ENCODE results near the gene KLHL28. TPM values are rescaled to one million over a fixed set of nuclear protein-coding genes. Genes with fewer than 3 reads are reported as not detected.

The KLHL28 gene
- total RNA-seq, 1 donor from 2014 or later: 15.8 TPM

DNA sequence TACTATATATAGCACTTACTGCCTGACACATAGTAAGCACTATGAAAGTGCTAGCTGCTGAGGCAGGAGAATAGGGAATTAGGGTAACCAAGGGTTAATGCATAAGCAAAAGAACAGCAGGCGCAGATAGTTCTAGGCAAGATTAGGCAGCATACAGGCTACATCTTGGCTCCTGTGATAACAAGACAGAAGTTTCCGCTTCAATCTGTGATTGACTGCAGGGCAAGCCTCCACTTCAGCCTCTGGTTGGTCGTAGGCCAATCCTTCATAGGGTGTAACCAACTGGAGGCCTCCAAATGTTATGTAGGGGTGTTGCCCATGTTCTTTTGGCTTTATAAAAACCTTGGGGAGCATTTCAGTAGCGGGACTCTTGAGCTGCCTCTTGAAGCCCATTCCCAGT is 46.9 kb downstream of the KLHL28 start:
- DNase-seq (ENCODE audit: low read depth, low spot score): no peak
- TF ChIP-seq, protein P1, sequence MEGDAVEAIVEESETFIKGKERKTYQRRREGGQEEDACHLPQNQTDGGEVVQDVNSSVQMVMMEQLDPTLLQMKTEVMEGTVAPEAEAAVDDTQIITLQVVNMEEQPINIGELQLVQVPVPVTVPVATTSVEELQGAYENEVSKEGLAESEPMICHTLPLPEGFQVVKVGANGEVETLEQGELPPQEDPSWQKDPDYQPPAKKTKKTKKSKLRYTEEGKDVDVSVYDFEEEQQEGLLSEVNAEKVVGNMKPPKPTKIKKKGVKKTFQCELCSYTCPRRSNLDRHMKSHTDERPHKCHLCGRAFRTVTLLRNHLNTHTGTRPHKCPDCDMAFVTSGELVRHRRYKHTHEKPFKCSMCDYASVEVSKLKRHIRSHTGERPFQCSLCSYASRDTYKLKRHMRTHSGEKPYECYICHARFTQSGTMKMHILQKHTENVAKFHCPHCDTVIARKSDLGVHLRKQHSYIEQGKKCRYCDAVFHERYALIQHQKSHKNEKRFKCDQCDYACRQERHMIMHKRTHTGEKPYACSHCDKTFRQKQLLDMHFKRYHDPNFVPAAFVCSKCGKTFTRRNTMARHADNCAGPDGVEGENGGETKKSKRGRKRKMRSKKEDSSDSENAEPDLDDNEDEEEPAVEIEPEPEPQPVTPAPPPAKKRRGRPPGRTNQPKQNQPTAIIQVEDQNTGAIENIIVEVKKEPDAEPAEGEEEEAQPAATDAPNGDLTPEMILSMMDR (conservative IDR thresholded peaks at IDR 0.05): no peak
- no peaks in the 10 kb centered on the region for H3K27me3 Mint-ChIP-seq (ENCODE audit: low read depth)
- no peaks in the 10 kb centered on the region for H3K4me1 Mint-ChIP-seq
- H3K36me3 Mint-ChIP-seq (ENCODE audit: low read depth): no peaks in the 10 kb centered on the region
- H3K4me3 Mint-ChIP-seq: no peak overlapping the region
- no peak overlapping the region for H3K27ac Mint-ChIP-seq (ENCODE audit: unreplicated experiment)
- H3K9me3 Mint-ChIP-seq: no peaks in the 10 kb centered on the region

DNA sequence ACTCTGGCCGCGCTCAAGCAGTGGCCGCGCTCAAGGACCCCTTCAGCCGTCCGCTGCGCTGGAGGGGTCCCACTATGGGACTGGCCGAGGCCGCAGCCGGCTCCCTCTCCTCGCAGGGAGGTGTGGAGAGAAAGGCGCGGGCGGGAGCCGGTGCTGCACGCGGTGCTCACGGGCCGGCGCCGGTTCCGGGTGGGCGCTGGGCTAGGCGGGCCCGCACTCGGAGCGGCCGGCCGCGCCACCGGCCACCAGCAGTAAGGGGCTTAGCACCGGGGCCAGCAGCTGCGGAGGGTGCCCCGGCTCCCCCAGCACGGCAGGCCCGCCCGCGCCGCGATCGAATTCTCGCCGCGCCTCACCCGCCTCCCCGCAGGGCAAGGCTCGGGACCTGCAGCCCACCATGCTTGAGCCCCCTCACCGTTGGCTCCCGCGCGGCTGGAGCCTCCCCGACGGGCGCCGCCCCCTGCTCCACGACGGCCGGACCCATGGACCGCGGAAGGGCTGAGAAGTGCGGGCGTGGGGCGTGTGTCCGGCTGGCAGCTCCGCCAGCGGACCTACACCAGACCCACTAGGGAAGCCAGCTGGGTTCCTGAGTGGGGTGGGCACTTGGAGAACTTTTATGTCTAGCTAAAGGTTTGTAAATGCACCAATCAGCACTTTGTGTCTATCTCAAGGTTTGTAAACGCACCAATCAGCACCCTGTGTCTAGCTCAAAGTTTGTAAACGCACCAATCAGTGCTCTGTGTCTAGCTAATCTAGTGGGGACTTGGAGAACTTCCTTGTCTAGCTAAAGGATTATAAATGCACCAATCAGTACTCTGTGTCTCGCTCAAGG is 49.5 kb downstream of the KLHL28 start:
- Mint-ChIP-seq H3K36me3 (ENCODE audit: low read depth) (no peaks in the 10 kb centered on the region), H3K4me1 (no peaks in the 10 kb centered on the region), H3K27me3 (ENCODE audit: low read depth) (no peaks in the 10 kb centered on the region), H3K4me3 (no peak overlapping the region), H3K27ac (ENCODE audit: unreplicated experiment) (no peak overlapping the region), H3K9me3 (no peaks in the 10 kb centered on the region)
- no peak for DNase-seq (ENCODE audit: low read depth, low spot score)
- TF ChIP-seq, protein P1 (conservative IDR thresholded peaks at IDR 0.05): no peak

DNA sequence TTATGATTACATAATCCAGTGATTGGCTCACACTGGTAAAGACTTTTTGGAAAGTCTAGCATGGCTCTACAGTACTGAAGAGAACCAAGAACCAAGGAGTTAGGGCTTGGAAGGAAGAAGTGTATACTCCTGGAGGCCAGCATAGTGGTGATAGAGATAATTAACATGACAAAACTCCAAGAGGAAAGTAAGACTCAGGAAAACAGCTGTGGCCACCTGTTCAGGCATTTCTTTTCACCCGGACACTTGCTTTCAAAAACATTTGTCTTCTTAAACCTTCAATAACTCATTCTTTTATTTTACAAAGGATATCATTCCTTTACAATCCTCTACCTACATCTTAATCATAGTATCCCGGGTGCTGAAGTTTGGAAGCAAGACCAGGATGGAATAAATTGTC is 50.9 kb downstream of the KLHL28 start:
- Mint-ChIP-seq H3K4me1 (no peaks in the 10 kb centered on the region), H3K4me3 (no peak overlapping the region), H3K27ac (ENCODE audit: unreplicated experiment) (peak overlapping the region; percentile 15)

DNA sequence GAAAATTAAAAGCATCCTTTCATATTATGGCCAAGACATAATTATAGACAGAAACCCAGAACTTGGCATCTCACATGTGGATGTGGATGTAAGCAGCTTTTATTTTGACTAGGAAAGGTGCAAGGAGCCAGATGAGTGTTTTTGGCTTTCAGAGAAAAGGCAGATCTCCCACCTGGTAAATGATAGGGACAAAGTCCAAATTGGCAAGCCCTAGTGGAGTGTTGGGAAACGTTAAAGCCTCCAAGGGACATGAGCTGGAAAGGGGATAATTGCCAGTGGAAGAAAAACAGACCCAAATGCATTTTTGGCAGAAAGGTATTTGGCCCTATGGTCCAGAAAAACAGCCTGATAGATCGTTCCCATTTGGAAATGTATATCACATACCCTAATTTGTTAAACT is 60.1 kb downstream of the KLHL28 start:
- peaks cover 5% of the 10 kb centered on the region for H3K36me3 Mint-ChIP-seq (ENCODE audit: low read depth)
- no peaks in the 10 kb centered on the region for H3K27me3 Mint-ChIP-seq (ENCODE audit: low read depth)
- H3K4me3 Mint-ChIP-seq: no peak overlapping the region
- DNase-seq (ENCODE audit: low read depth, low spot score): no peak
- H3K9me3 Mint-ChIP-seq: peaks cover 4% of the 10 kb centered on the region
- TF ChIP-seq, protein P1 (conservative IDR thresholded peaks at IDR 0.05): no peak
- H3K4me1 Mint-ChIP-seq: peaks cover 19% of the 10 kb centered on the region
- no peak overlapping the region for H3K27ac Mint-ChIP-seq (ENCODE audit: unreplicated experiment)

More for the DNA sequence above, 50.9 kb downstream of the KLHL28 start:
- Mint-ChIP-seq H3K27me3 (ENCODE audit: low read depth) (no peaks in the 10 kb centered on the region), H3K9me3 (no peaks in the 10 kb centered on the region), H3K36me3 (ENCODE audit: low read depth) (no peaks in the 10 kb centered on the region)
- no peak for DNase-seq (ENCODE audit: low read depth, low spot score)
- TF ChIP-seq, protein P1 (conservative IDR thresholded peaks at IDR 0.05): no peak

DNA sequence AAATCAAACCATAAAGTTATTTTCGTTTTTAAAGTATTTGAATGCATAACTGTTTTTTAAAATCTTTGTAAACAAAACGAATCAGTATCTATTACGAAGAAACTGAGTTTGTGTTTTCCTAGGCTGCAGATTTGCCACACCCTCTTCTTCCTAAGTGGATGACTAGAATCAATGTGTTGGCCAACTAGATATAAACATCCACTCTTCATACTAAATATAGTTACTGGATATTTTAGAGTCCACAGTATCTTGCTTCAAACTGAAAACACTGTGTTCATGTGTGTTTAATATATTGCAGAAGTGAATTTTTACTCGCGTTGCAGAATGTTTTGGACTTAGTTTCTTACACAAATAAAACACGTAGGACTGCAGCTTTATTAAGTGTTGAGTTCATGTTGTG is 63.2 kb downstream of the KLHL28 start:
- Mint-ChIP-seq H3K27ac (ENCODE audit: unreplicated experiment) (no peak overlapping the region), H3K36me3 (ENCODE audit: low read depth) (peaks cover 5% of the 10 kb centered on the region), H3K4me3 (peak overlapping the region; percentile 87), H3K27me3 (ENCODE audit: low read depth) (no peaks in the 10 kb centered on the region), H3K4me1 (peaks cover 20% of the 10 kb centered on the region), H3K9me3 (peaks cover 4% of the 10 kb centered on the region)
- TF ChIP-seq, protein P1 (conservative IDR thresholded peaks at IDR 0.05): no peak
- no peak for DNase-seq (ENCODE audit: low read depth, low spot score)

Data from neural crest cell (in vitro differentiated cells).